ENCODE results near the gene SENP2. TPM values are rescaled to one million over a fixed set of nuclear protein-coding genes. Genes with fewer than 3 reads are reported as not detected.
A peak's percentile ranks its signal among the peaks of the same experiment; 100 is the strongest.

Gene SENP2
- total and polyA plus RNA-seq, 9 of the 15 experiments (the other 6 are each of a cell fraction or from before 2014, with no cell fraction given) = 11.8 to 67.1 (median 41.1) TPM

DNA sequence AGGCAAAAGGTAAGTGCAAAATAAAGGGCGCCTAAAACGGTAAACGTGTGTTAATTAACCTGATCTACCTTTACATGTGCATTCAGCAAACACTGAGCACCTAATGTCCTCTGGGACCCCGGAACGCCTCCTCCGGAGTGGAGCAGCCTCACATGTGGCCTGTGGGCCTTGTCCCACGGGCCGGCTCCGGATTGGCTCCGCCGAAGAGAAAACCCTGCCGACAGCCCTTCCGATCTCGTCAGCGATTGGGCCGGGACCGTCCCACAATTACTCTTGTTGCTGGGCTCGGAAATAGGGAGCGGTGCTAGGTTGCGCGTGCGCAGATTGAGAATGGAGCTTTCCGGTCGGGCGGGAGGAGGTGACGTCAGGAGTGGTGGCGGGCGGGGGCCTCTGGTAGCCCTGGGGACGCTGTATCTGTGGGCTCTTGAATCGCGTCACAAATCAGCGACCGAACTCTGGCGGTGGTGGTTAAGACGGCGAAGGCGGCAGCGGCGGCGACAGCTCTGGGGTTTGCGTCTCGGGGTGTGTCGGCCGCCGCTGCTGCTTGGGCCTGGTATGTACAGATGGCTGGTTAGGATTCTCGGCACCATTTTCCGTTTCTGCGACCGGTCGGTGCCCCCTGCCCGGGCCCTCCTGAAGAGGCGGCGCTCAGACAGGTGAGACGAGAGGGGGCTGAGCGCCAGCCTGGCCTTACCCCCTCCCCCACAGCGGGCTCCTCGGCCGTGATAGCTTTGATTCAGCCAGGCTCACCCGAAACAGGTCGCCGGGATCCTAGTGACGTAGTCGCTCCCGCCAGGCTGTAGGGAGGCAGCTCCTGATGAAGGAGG is at the start of gene SENP2 (continued):
- TF ChIP-seq, protein P1, sequence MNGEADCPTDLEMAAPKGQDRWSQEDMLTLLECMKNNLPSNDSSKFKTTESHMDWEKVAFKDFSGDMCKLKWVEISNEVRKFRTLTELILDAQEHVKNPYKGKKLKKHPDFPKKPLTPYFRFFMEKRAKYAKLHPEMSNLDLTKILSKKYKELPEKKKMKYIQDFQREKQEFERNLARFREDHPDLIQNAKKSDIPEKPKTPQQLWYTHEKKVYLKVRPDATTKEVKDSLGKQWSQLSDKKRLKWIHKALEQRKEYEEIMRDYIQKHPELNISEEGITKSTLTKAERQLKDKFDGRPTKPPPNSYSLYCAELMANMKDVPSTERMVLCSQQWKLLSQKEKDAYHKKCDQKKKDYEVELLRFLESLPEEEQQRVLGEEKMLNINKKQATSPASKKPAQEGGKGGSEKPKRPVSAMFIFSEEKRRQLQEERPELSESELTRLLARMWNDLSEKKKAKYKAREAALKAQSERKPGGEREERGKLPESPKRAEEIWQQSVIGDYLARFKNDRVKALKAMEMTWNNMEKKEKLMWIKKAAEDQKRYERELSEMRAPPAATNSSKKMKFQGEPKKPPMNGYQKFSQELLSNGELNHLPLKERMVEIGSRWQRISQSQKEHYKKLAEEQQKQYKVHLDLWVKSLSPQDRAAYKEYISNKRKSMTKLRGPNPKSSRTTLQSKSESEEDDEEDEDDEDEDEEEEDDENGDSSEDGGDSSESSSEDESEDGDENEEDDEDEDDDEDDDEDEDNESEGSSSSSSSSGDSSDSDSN (IDR thresholded peaks at IDR 0.05; ENCODE audit: borderline replicate concordance in 1 of 2, low read depth in 2 of 2, low read length in 2 of 2) = 0 out of 4 replicates have a peak, but pooled peaks of 1 of the 2 experiments have one; percentile 25
- no peak for TF ChIP-seq ZNF253 (CRISPR knock-in tag; conservative IDR thresholded peaks at IDR 0.05)
- TF ChIP-seq, protein P2, sequence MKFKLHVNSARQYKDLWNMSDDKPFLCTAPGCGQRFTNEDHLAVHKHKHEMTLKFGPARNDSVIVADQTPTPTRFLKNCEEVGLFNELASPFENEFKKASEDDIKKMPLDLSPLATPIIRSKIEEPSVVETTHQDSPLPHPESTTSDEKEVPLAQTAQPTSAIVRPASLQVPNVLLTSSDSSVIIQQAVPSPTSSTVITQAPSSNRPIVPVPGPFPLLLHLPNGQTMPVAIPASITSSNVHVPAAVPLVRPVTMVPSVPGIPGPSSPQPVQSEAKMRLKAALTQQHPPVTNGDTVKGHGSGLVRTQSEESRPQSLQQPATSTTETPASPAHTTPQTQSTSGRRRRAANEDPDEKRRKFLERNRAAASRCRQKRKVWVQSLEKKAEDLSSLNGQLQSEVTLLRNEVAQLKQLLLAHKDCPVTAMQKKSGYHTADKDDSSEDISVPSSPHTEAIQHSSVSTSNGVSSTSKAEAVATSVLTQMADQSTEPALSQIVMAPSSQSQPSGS (CRISPR knock-in tag; IDR thresholded peaks at IDR 0.05) = peak; percentile 85; the same call in 1 of the 2 replicates
- peak; percentile 6 for TF ChIP-seq POU5F1 (IDR thresholded peaks at IDR 0.05; ENCODE audit: borderline replicate concordance, low read depth, low read length, partially characterized antibody)
- TF ChIP-seq, protein P3, sequence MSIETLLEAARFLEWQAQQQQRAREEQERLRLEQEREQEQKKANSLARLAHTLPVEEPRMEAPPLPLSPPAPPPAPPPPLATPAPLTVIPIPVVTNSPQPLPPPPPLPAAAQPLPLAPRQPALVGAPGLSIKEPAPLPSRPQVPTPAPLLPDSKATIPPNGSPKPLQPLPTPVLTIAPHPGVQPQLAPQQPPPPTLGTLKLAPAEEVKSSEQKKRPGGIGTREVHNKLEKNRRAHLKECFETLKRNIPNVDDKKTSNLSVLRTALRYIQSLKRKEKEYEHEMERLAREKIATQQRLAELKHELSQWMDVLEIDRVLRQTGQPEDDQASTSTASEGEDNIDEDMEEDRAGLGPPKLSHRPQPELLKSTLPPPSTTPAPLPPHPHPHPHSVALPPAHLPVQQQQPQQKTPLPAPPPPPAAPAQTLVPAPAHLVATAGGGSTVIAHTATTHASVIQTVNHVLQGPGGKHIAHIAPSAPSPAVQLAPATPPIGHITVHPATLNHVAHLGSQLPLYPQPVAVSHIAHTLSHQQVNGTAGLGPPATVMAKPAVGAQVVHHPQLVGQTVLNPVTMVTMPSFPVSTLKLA (conservative IDR thresholded peaks at IDR 0.05) = peak; percentile 96 to 98
- TF ChIP-seq CREM (IDR thresholded peaks at IDR 0.05; ENCODE audit: low read depth) = peak; percentile 99
- 0 out of 4 replicates have a peak, but pooled peaks of 1 of the 2 experiments have one; percentile 28 for TF ChIP-seq TRIM24 (IDR thresholded peaks at IDR 0.05)
- TF ChIP-seq KAT7 (CRISPR knock-in tag; IDR thresholded peaks at IDR 0.05; ENCODE audit: borderline replicate concordance) = peak; percentile 86
- peak; percentile 93 to 96 for TF ChIP-seq FOXK2 (conservative IDR thresholded peaks at IDR 0.05 in 1 of 2, IDR thresholded peaks at IDR 0.05 in 1 of 2; ENCODE audit: low read depth in 2 of 2)
- TF ChIP-seq, protein P4, sequence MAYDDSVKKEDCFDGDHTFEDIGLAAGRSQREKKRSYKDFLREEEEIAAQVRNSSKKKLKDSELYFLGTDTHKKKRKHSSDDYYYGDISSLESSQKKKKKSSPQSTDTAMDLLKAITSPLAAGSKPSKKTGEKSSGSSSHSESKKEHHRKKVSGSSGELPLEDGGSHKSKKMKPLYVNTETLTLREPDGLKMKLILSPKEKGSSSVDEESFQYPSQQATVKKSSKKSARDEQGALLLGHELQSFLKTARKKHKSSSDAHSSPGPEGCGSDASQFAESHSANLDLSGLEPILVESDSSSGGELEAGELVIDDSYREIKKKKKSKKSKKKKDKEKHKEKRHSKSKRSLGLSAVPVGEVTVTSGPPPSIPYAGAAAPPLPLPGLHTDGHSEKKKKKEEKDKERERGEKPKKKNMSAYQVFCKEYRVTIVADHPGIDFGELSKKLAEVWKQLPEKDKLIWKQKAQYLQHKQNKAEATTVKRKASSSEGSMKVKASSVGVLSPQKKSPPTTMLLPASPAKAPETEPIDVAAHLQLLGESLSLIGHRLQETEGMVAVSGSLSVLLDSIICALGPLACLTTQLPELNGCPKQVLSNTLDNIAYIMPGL (CRISPR knock-in tag; IDR thresholded peaks at IDR 0.05) = peak; percentile 47; the same call in 1 of the 2 replicates
- TF ChIP-seq, protein P5, sequence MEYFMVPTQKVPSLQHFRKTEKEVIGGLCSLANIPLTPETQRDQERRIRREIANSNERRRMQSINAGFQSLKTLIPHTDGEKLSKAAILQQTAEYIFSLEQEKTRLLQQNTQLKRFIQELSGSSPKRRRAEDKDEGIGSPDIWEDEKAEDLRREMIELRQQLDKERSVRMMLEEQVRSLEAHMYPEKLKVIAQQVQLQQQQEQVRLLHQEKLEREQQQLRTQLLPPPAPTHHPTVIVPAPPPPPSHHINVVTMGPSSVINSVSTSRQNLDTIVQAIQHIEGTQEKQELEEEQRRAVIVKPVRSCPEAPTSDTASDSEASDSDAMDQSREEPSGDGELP (CRISPR knock-in tag; IDR thresholded peaks at IDR 0.05; ENCODE audit: borderline replicate concordance) = peak; percentile 84
- peak; percentile 59 for TF ChIP-seq ZNF134 (CRISPR knock-in tag; conservative IDR thresholded peaks at IDR 0.05)
- peak; percentile 20; the same call in 1 of the 2 replicates for TF ChIP-seq SMARCE1 (IDR thresholded peaks at IDR 0.05)
- peak in 1 of 2 experiments; percentile 63; a peak in 2 of 4 replicates for TF ChIP-seq TEAD1 (CRISPR knock-in tag; IDR thresholded peaks at IDR 0.05)
- TF ChIP-seq, protein P6, sequence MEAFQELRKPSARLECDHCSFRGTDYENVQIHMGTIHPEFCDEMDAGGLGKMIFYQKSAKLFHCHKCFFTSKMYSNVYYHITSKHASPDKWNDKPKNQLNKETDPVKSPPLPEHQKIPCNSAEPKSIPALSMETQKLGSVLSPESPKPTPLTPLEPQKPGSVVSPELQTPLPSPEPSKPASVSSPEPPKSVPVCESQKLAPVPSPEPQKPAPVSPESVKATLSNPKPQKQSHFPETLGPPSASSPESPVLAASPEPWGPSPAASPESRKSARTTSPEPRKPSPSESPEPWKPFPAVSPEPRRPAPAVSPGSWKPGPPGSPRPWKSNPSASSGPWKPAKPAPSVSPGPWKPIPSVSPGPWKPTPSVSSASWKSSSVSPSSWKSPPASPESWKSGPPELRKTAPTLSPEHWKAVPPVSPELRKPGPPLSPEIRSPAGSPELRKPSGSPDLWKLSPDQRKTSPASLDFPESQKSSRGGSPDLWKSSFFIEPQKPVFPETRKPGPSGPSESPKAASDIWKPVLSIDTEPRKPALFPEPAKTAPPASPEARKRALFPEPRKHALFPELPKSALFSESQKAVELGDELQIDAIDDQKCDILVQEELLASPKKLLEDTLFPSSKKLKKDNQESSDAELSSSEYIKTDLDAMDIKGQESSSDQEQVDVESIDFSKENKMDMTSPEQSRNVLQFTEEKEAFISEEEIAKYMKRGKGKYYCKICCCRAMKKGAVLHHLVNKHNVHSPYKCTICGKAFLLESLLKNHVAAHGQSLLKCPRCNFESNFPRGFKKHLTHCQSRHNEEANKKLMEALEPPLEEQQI (IDR thresholded peaks at IDR 0.05) = no peak
